Mesothelial cell of epicardium (in vitro differentiated cells): ENCODE measurements around the gene PKD1L1. TPM values are rescaled to one million over a fixed set of nuclear protein-coding genes. Genes with fewer than 3 reads are reported as not detected.
"Not testable (repeated sequence)": the region's sequence is repeated elsewhere in the genome, so short reads cannot be mapped to it uniquely, and the experiment has no call there.

Source experiments
- DNase-seq, 2 experiments: peaks; one replicate each; pipeline ENCODE4 v3.0.0; 2021; ENCODE audit warnings: low spot score in 2 of 2; ENCODE audit not compliant: unreplicated experiment in 2 of 2
- H3K27ac Mint-ChIP-seq: 2 replicates; pipeline ENCODE4 v1.8.0; 2021; ENCODE audit warnings: mixed read lengths
- H3K27me3 Mint-ChIP-seq: 2 replicates; pipeline ENCODE4 v1.8.0; 2021; ENCODE audit warnings: low read depth, mixed read lengths
- H3K36me3 Mint-ChIP-seq: 2 replicates; pipeline ENCODE4 v1.8.0; 2021; ENCODE audit warnings: mixed read lengths
- H3K4me1 Mint-ChIP-seq: 2 replicates; pipeline ENCODE4 v1.8.0; 2021; ENCODE audit warnings: mixed read lengths
- H3K4me3 Mint-ChIP-seq: 2 replicates; pipeline ENCODE4 v1.8.0; 2021; ENCODE audit warnings: mild to moderate bottlenecking, moderate library complexity, mixed read lengths
- H3K9me3 Mint-ChIP-seq: 2 replicates; pipeline ENCODE4 v1.8.0; 2021; ENCODE audit warnings: mixed read lengths
- CTCF ChIP-seq: fragments of 200-600 bp; sonication (generic); IDR thresholded peaks from one replicate; pipeline ENCODE4 v1.5.0; 2021; ENCODE audit warnings: antibody characterized with exemption; ENCODE audit not compliant: unreplicated experiment
- total RNA-seq: library from RNA; stranded (reverse); gene quantifications from 3 replicates; pipeline ENCODE4 v1.2.1, GENCODE V29; 2021

Gene PKD1L1
- total RNA-seq, 1 donor from 2014 or later: 0.36 TPM

- H3K4me1 Mint-ChIP-seq: peaks cover 36% of the 10 kb centered on the region
- no peaks in the 10 kb centered on the region for H3K36me3 Mint-ChIP-seq
- DNase-seq: no peak
- H3K4me3 Mint-ChIP-seq: no peak overlapping the region
- H3K27ac Mint-ChIP-seq: peak overlapping the region; percentile 9
- peak; percentile 35 for TF ChIP-seq CTCF
- no peaks in the 10 kb centered on the region for H3K9me3 Mint-ChIP-seq
- H3K27me3 Mint-ChIP-seq: no peaks in the 10 kb centered on the region
Measured at GRCh38 chr7:47988496-47989386, 40.5 kb upstream of the PKD1L1 start.

GRCh38 chr7:47982610-47983009 lies 34.3 kb upstream of the PKD1L1 start:
- Mint-ChIP-seq H3K4me3 (no peak overlapping the region), H3K36me3 (peaks cover 5% of the 10 kb centered on the region), H3K9me3 (no peaks in the 10 kb centered on the region), H3K27me3 (no peaks in the 10 kb centered on the region), H3K27ac (no peak overlapping the region), H3K4me1 (peaks cover 23% of the 10 kb centered on the region)
- no peak for DNase-seq
- no peak for TF ChIP-seq CTCF

- peaks cover 23% of the 10 kb centered on the region for H3K4me1 Mint-ChIP-seq
- not testable (repeated sequence) for H3K4me3 Mint-ChIP-seq, H3K9me3 Mint-ChIP-seq, H3K27ac Mint-ChIP-seq, H3K27me3 Mint-ChIP-seq, H3K36me3 Mint-ChIP-seq, DNase-seq
Measured at GRCh38 chr7:47980648-47981047, 32.4 kb upstream of the PKD1L1 start.

- no peak for DNase-seq
- Mint-ChIP-seq H3K9me3 (no peaks in the 10 kb centered on the region), H3K36me3 (peaks cover 8% of the 10 kb centered on the region)
Measured at GRCh38 chr7:47979832-47980181, 31.5 kb upstream of the PKD1L1 start.

GRCh38 chr7:47979145-47979831 lies 31.0 kb upstream of the PKD1L1 start, which contains the start of gene HUS1:
Gene HUS1 (minus strand): TSS chr7:47979615. CDS start chr7:47979519, 96 bp downstream.
- no peaks in the 10 kb centered on the region for H3K9me3 Mint-ChIP-seq
- peak within 1 kb of the TSS; percentile 91 for H3K4me3 Mint-ChIP-seq
- no peaks in the 10 kb centered on the region for H3K27me3 Mint-ChIP-seq
- DNase-seq: peak; percentile 48 to 72
- peaks cover 12% of the 10 kb centered on the region for H3K36me3 Mint-ChIP-seq
- H3K4me1 Mint-ChIP-seq: peaks cover 23% of the 10 kb centered on the region
- peak within 1 kb of the TSS; percentile 96 for H3K27ac Mint-ChIP-seq
- TF ChIP-seq CTCF: no peak

More at GRCh38 chr7:47979832-47980181, 31.5 kb upstream of the PKD1L1 start:
- no peaks in the 10 kb centered on the region for H3K27me3 Mint-ChIP-seq
- peaks cover 23% of the 10 kb centered on the region for H3K4me1 Mint-ChIP-seq
- peak overlapping the region; percentile 91 for H3K4me3 Mint-ChIP-seq
- TF ChIP-seq CTCF: no peak
- H3K27ac Mint-ChIP-seq: peak overlapping the region; percentile 96

GRCh38 chr7:47978790-47979144 lies 30.5 kb upstream of the PKD1L1 start:
- Mint-ChIP-seq H3K36me3 (peaks cover 17% of the 10 kb centered on the region), H3K4me1 (peaks cover 23% of the 10 kb centered on the region), H3K27ac (peak overlapping the region; percentile 80), H3K9me3 (no peaks in the 10 kb centered on the region), H3K4me3 (peak overlapping the region; percentile 91), H3K27me3 (no peaks in the 10 kb centered on the region)
- no peak for DNase-seq
- no peak for TF ChIP-seq CTCF
